ENCODE data around the gene COA8.
"Not testable (repeated sequence)": the region's sequence is repeated elsewhere in the genome, so short reads cannot be mapped to it uniquely, and the experiment has no call there.

The COA8 gene, protein sequence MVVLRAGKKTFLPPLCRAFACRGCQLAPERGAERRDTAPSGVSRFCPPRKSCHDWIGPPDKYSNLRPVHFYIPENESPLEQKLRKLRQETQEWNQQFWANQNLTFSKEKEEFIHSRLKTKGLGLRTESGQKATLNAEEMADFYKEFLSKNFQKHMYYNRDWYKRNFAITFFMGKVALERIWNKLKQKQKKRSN

DNA sequence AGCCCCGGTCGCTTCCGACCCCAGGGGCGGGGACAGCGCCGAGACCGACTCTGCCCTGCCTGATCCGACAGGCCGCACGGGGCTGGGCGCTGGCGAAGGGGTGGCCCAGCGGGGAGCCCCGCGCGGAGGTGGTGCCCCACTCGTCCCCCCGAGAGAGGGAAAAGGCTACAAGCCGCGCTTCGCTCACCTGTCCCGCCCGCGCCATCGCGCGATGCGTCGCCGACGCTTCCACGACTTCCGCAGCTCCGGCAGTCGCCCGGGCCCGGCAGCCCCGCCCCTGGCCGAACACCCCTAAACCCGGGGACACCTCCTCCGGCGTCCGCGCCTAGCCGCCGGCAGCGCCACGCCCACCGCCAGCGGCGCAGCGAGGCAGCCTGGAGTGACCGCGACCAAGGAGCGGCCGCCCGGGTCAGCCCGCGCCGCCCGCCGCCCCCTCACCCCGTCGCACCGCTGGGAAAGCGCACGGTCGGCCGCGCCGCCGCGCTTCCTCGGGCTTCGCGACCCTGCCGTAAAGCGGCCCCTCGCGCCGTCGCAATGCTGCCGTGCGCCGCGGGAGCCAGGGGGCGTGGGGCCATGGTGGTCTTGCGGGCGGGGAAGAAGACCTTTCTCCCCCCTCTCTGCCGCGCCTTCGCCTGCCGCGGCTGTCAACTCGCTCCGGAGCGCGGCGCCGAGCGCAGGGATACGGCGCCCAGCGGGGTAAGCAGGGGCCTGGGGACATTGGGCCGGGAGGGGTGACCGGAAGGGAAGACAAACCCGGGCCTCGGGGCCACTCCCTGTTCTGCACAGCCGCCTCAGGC, at the start of gene COA8, which contains the start of gene BAG5:
TSS of gene COA8 (plus strand) at position 532 of the 797 bp plus-strand sequence. CDS start at position 574, 42 bp downstream.
TSS of gene BAG5 (minus strand) at position 229 of the 797 bp plus-strand sequence. CDS start 1,493 bp downstream, outside the sequence.
- no peak for FAIRE-seq

DNA sequence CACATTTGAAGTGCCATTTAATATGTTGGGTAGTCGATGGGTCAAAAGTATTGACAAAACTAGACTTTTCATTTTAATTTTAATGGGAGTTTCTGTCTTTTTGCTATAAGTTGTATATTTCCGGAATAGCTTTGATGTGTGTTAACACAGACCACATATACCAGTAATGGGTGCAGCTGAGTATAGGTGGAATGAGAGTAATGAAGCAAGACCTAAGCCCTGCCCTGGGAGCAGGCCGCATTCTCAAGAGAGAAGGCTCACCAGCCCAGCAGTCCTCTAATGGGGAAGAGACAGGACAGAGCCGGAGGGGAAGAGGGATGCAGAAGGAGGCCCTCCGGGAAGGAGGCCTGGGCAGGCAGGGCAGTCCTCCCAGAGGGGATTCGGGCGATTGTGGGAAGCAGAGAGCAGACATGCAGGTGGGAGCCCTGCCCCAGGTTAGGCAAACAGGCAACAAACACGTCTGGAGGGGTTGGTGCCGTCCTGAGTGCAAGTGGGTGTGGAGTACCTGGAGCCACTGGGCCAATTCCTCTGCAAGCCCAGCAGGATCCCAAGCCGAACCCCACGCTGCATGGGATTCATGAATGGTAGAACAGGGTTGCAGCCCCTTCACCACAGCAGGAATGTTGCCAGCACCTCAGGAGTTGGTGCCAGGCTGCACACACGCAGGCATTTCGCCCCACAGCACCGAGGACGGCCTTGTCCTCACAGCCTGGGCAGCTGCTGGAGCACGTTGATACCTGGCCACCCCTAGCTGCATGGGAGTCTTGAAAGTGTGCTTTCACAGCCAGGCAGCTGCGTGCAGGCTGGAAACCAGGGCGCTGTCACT, 48.0 kb upstream of the COA8 start:
- no peak for FAIRE-seq

- FAIRE-seq: no peak
Observed at GRCh38 chr14:103516426-103517173, 46.2 kb upstream of the COA8 start.

- no peak for FAIRE-seq
Observed at GRCh38 chr14:103517174-103517566, 45.6 kb upstream of the COA8 start.

DNA sequence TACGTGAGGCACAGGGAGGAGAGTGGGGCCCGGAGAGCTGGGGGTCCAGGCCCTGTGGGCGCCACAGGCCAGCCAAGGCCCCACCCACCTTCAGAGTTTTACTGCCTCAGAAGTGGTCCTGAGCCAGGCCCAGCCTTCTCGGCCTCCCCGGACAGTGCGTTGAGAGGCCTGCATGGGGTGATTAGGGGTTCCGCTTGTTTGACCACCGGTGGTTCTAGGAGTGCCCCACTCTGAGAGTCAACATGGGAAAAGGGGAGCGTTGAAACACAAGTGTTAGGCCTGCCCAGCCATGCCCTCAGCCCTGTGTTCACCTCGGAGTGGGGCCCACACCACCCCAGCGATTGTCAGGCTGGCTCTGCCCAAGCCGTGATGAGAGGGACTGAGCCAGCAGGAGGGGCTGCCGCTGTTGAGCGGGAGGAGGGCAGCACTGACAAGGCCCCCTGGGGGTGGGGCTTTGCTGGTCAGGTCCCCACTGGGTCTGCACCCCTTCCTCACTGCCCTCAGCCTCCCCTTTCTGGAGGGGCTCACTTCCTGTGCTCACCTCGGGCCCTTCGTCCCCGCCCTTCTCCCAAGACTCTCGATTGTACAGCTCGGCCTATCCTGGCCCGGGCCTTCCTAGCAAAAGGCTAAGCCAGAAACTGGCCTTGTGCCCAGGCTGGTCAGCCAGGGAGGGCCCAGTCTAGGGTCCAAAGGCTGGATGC, 44.9 kb upstream of the COA8 start:
- FAIRE-seq: no peak

- FAIRE-seq: no peak
Observed at GRCh38 chr14:103518422-103519042, 44.2 kb upstream of the COA8 start.

DNA sequence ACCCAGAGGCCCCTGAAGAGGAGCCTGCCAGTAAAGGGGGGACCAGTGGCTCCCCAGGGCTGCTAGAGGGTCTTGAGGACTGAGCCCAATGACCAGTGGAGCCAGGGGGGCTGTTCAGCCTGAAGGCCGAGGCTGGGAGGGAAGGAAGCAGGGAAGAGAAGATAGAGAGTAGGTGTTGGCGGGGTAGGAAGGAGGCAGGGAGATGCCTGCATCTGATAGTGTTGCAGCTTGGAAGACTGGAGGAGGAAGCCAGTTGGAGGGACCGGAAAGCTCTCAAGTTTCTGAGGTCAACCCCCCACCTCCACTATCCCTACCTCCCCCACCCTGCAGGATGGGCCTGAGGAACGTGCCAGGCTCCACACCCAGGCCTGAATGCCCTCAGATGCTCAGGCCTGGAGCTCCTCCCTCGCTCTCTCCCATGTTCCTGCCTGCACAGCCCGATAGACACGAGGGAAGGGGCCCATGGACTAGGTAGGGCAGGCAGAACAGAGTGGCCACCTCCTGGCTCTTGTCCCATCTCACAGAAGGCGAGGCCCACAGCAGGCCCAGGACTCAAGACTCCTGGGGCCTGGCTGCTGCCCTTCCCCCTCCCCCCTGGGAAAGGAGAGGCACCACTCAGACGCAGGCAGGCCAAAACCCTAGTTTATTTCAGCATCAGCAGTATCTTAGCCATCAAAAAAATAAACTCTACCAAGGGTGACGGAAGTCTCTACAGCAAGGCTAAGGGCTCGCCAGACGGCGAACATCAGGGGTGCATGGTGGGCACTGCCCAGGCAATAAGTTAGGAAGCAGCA, 43.5 kb upstream of the COA8 start:
- no peak for FAIRE-seq

DNA sequence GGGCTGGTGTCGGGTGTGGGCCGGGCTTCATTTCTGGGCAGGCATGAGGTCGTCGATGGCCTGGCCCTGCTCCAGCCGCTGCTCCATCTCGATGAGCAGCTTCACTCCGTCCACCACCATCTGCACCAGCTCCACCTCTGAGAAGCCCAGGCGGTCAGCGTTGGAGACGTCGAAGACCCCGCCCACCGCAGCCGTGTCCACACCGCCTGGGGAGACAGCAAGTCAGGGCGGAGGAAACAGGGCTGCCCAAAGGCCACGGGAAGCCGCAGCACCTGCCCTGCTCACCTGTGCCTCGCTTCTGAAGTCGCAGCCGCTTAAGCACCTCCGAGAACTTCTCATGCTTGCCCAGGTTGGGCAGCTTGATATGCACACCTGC, 42.9 kb upstream of the COA8 start:
- no peak for FAIRE-seq

GRCh38 chr14:103520269-103520656, 42.5 kb upstream of the COA8 start:
- FAIRE-seq: no peak

- FAIRE-seq: no peak
Observed at GRCh38 chr14:103520657-103521437, 41.9 kb upstream of the COA8 start.

DNA sequence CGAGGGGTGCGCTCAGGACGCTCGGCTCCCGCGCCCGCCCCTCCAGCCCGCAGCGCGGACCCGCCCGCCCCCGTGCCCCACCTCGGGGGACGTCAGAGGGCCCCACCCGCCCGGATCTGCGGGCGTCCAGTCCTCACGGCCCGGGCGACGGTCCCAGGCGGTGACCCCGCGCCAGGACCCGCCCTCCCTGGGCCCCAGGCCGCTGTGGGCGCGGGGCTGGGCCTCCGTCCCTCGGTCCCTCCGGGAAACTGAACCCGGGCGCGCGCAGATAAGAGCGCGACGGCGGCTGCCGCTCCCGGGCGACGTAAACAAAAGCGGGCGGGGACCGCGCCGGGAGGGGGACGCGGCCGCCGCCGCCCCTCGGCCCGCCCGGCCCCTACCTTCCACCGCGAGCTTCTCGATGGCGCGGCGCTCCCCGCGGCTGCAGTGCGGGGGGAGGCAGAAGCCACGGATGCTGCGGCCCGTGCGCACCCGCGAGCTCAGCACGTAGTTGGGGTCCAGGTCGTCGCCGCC, 41.3 kb upstream of the COA8 start:
- no peak for FAIRE-seq

DNA sequence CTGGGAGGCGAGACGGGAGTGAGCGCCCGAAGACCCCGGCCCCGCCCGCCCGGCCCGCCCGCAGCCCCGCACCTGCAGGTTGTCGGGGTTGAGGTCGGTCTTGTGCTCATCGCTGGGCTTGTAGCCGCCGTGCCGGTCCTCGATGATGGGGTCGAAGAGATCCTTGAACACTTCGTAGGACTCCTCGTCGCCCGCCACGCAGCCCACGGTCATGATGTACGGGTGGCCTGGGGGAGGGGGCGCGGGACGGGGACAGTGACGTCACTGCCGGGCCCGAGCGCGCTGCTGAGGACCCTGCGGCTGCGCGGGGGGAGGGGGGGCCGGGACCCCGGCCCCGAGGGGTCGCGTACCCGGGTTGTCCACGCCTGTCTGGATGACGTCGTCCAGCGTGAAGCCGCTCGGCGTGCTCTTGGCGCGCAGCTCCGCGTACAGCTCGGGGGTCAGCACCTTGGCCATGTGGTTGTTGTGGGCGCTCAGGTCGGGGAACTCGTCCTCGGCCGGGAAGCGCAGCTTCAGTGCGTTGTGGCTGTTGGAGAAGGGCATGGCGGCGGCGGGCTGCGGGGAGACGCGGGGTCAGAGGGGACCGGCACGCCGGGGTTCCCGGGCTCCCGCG, 40.7 kb upstream of the COA8 start:
- no peak for FAIRE-seq

- FAIRE-seq: no peak
Observed at GRCh38 chr14:103522649-103523574, 39.8 kb upstream of the COA8 start, which contains the start of gene CKB. CKB (minus strand) TSS chr14:103522830; CDS start chr14:103522493, 337 bp downstream.

DNA sequence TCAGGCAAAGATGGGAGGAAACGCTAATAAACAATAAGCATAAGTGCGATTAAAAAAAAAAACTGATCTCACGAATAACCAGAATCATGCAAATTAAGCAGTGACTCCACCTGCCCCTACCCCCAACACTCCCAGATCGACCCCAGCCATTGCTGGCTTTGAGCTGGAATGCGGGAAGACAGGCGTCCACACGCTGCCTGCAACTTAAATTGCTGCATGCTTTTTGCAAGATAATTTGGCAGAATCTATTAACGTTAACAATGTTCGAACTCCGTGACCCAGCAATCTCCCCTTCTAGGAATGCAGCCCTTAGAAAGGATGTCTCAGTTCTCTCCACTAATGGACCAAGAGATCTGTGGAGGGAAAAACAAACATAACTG, 39.2 kb upstream of the COA8 start:
- FAIRE-seq: no peak

GRCh38 chr14:103524002-103524935, 38.5 kb upstream of the COA8 start:
- no peak for FAIRE-seq

- FAIRE-seq: not testable (repeated sequence)
Observed at GRCh38 chr14:103525430-103526246, 37.1 kb upstream of the COA8 start.
